Chondrocyte (in vitro differentiated cells): Measurements from ENCODE around the gene PITX3. TPM values are rescaled to one million over a fixed set of nuclear protein-coding genes. Genes with fewer than 3 reads are reported as not detected.

Experiments used
- DNase-seq: peaks from one replicate; pipeline ENCODE4 v3.0.0; 2021; ENCODE audit warnings: mixed read lengths, low spot score
- H3K27ac Mint-ChIP-seq: one replicate; pipeline ENCODE4 v1.8.0; 2021; ENCODE audit warnings: mild to moderate bottlenecking, moderate library complexity, mixed read lengths; ENCODE audit not compliant: unreplicated experiment
- H3K27me3 Mint-ChIP-seq: 2 replicates; pipeline ENCODE4 v1.8.0; 2021; ENCODE audit warnings: low read depth, mixed read lengths
- H3K36me3 Mint-ChIP-seq: 2 replicates; pipeline ENCODE4 v1.8.0; 2021; ENCODE audit warnings: low read depth, mixed read lengths
- H3K4me1 Mint-ChIP-seq: 2 replicates; pipeline ENCODE4 v1.8.0; 2021; ENCODE audit warnings: low read depth, mild to moderate bottlenecking, mixed read lengths
- H3K4me3 Mint-ChIP-seq: one replicate; pipeline ENCODE4 v1.8.0; 2021; ENCODE audit warnings: mild to moderate bottlenecking, moderate library complexity, mixed read lengths; ENCODE audit not compliant: unreplicated experiment
- H3K9me3 Mint-ChIP-seq: 2 replicates; pipeline ENCODE4 v1.8.0; 2021; ENCODE audit warnings: low read depth, mixed read lengths
- total RNA-seq: library from RNA; stranded (reverse); gene quantifications from 3 replicates; pipeline ENCODE4 v1.2.1, GENCODE V29; 2021
- TF ChIP-seq, protein P1 (sequence below): fragments of 200-600 bp; sonication (generic); IDR thresholded peaks from 2 replicates; pipeline ENCODE4 v1.5.0; 2021; ENCODE audit warnings: antibody characterized with exemption, mild to moderate bottlenecking, moderate library complexity

The PITX3 gene
- total RNA-seq, 1 donor from 2014 or later = not detected

DNA sequence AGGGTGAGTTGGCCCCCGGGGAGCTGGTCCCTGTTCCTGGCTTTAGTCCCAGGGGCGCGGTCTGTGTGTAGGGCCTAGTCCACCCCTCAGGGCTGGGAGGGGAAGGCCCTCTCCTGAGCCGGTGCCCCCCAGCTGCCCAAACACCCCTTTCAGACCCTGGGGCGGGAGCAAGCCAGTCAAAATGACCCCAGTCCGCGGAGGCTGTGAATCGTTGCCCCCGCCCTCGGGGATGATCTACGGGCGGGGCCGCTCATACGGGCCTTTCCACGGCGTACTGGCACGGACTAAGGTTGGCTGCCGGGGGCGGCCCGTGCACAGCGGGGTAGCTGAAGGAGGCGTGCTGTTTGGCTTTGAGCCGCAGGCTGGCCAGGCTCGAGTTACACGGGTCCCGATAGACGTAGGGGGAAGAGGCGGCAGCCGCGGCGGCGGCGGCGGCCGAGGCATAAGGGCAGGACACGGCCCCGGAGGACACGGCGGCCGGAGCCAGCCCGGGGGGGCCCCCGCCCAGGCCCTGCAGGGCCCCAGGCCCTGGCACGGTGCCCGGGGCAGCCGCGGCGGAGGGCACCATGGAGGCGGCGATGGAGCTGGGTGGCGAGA is 10.9 kb downstream of the PITX3 start:
- Mint-ChIP-seq H3K27ac (peak overlapping the region; percentile 66), H3K27me3 (peaks cover 19% of the 10 kb centered on the region), H3K4me3 (peak overlapping the region; percentile 72), H3K9me3 (no peaks in the 10 kb centered on the region), H3K4me1 (peaks cover 17% of the 10 kb centered on the region), H3K36me3 (no peaks in the 10 kb centered on the region)
- DNase-seq = no peak
- TF ChIP-seq, protein P1, sequence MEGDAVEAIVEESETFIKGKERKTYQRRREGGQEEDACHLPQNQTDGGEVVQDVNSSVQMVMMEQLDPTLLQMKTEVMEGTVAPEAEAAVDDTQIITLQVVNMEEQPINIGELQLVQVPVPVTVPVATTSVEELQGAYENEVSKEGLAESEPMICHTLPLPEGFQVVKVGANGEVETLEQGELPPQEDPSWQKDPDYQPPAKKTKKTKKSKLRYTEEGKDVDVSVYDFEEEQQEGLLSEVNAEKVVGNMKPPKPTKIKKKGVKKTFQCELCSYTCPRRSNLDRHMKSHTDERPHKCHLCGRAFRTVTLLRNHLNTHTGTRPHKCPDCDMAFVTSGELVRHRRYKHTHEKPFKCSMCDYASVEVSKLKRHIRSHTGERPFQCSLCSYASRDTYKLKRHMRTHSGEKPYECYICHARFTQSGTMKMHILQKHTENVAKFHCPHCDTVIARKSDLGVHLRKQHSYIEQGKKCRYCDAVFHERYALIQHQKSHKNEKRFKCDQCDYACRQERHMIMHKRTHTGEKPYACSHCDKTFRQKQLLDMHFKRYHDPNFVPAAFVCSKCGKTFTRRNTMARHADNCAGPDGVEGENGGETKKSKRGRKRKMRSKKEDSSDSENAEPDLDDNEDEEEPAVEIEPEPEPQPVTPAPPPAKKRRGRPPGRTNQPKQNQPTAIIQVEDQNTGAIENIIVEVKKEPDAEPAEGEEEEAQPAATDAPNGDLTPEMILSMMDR = no peak

DNA sequence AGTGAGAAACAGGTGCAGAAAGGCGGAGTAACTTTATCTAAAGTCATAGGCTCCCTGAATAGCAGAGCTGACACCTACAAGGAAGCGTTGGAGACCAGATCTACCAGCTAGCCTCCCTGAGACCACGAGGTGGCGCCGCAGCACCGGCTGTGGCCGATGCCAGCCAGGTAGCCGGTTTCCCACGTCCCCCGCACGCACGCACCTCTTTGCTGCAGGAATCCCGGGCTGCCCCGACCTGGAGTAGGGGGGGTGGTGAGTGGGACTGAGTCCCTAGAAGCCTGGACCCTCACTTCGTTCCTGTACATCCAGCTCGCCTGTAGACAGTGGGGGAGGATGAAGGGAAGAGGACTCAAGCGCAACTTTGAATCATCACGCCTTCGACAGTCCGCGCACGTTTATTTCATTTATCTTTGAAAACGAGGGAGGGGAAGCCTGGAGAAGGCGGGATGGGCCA is 11.5 kb downstream of the PITX3 start:
- no peak for DNase-seq
- TF ChIP-seq, protein P1 = peak; percentile 98
- H3K9me3 Mint-ChIP-seq = no peaks in the 10 kb centered on the region
- peak overlapping the region; percentile 66 for H3K27ac Mint-ChIP-seq
- peaks cover 19% of the 10 kb centered on the region for H3K27me3 Mint-ChIP-seq
- peaks cover 17% of the 10 kb centered on the region for H3K4me1 Mint-ChIP-seq
- no peaks in the 10 kb centered on the region for H3K36me3 Mint-ChIP-seq
- H3K4me3 Mint-ChIP-seq = peak overlapping the region; percentile 72

DNA sequence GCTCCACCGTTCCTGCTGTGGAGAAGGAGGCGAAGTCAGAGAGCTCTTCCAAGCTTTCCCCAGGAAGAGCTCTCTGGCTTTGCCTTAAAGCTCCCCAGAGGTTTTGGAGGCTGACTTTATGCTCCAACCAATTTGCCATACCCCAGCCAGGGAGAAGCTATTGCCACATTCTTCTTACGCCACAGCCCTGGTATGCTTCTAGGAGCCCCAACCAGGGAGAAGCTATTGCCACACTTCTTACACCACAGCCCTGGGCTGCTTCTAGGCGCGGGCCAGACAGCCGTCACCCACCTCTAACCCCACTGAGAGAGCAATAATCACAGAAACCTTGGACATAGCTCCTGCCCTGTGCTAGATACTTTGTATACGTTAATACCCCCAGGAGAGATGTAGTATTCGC is 14.3 kb downstream of the PITX3 start:
- Mint-ChIP-seq H3K36me3 (no peaks in the 10 kb centered on the region), H3K4me1 (peaks cover 17% of the 10 kb centered on the region), H3K27me3 (peaks cover 28% of the 10 kb centered on the region), H3K9me3 (no peaks in the 10 kb centered on the region), H3K4me3 (no peak overlapping the region), H3K27ac (no peak overlapping the region)
- no peak for DNase-seq
- TF ChIP-seq, protein P1 = no peak

DNA sequence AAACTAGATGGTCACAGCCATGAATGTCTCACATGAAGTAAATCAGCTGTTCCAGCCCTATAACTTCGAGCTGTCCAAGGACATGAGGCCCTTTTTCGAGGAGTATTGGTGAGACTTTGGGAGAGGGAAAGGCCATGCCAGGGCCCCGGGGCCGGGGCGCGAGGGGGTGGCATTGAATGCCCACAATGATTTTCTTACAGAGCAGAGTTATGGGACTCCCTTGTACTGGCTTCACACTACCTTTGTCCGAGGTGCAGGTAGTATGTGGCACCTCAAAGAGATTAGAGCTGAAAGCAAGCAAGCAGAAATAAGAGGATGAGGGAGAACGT is 14.8 kb downstream of the PITX3 start:
- H3K27me3 Mint-ChIP-seq = peaks cover 28% of the 10 kb centered on the region
- TF ChIP-seq, protein P1 = no peak
- no peak overlapping the region for H3K27ac Mint-ChIP-seq
- peak overlapping the region; percentile 66 for H3K4me3 Mint-ChIP-seq
- H3K36me3 Mint-ChIP-seq = no peaks in the 10 kb centered on the region
- no peaks in the 10 kb centered on the region for H3K9me3 Mint-ChIP-seq
- DNase-seq = no peak
- peaks cover 17% of the 10 kb centered on the region for H3K4me1 Mint-ChIP-seq

DNA sequence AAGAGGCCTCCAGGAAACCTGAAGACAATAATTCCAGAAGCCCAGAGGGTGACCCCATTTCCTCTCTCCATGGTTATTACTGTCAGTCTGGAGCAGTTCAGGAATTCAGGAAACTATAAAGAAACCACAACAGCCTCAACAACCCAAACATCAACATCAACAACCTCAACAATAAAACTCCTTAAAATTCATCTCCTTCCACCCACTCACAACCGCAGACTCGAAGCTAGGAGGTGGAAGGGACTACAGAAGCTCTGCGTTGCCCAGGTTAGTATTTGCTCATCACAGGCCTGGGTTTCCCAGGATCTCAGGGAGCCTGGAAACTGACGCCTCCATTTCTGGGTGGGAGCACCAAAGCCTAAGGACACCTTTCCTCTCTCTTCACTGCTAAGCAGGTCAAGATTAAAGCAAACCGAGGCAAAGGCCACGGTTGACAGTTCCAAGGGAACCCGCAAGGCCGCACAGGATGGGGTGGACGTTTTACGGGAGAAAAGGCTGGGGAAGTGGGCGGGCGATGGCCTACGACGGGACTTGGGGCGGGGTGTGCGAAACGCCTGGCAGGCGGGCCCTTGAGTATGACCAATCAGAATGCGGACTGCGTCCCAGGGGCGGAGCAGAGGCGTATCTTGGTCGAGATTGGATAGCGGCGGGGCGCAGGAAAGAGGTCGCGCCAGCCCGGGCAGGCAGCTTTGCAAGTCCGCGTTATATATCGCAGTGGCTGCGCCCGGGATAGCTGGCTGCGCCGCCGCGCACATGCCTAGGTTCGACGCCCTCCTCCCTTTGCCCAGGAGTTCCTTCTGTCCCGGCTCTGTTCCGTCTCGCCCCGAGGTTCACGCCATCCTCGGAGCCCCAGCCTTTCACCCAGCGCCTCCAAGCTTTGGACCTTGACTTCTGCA is 15.4 kb downstream of the PITX3 start, which contains the start of gene ELOVL3:
Gene ELOVL3 (plus strand): TSS at position 654 of the 896 bp plus-strand sequence. CDS start 250 bp downstream, outside the sequence.
- peaks cover 17% of the 10 kb centered on the region for H3K4me1 Mint-ChIP-seq
- TF ChIP-seq, protein P1 = no peak
- H3K27ac Mint-ChIP-seq = peak within 1 kb of the TSS; percentile 62
- peak within 1 kb of the TSS; percentile 66 for H3K4me3 Mint-ChIP-seq
- H3K36me3 Mint-ChIP-seq = no peaks in the 10 kb centered on the region
- no peaks in the 10 kb centered on the region for H3K9me3 Mint-ChIP-seq
- peak; percentile 96 for DNase-seq
- H3K27me3 Mint-ChIP-seq = peaks cover 28% of the 10 kb centered on the region
